Vagina (tissue), 2 donors: ENCODE results near the gene IFNG-AS1.

Source experiments
- CTCF ChIP-seq, 3 experiments: fragments of 450-650 bp in 2 of 3; fragments of 200-600 bp in 1 of 3; sonication (generic) in 1 of 3; IDR thresholded peaks; one replicate each; pipeline ENCODE4 v1.5.1; 2017 to 2019; ENCODE audit warnings: antibody characterized with exemption in 3 of 3, mild to moderate bottlenecking in 2 of 3, moderate library complexity in 2 of 3
- POLR2A ChIP-seq, 2 donors: fragments of 450-650 bp; IDR thresholded peaks; one replicate each; pipeline ENCODE4 v1.6.1; 2017; ENCODE audit warnings: antibody characterized with exemption in 2 of 2, mild to moderate bottlenecking in 2 of 2, moderate library complexity in 2 of 2
- POLR2AphosphoS5 ChIP-seq, 2 donors: sonication (generic); formaldehyde crosslinking; IDR thresholded peaks; one replicate each; pipeline ENCODE4 v1.9.0; 2017; ENCODE audit warnings: antibody characterized with exemption in 2 of 2, mild to moderate bottlenecking in 2 of 2, low read depth in 1 of 2; ENCODE audit not compliant: insufficient read depth in 1 of 2

- TF ChIP-seq POLR2A (IDR thresholded peaks at IDR 0.05) (no peak), CTCF (IDR thresholded peaks at IDR 0.05) (no peak), POLR2AphosphoS5 (IDR thresholded peaks at IDR 0.05; ENCODE audit: insufficient read depth in 1 of 2, low read depth in 1 of 2) (no peak)
These were observed 41.0 kb downstream of the IFNG-AS1 start for GRCh38 chr12:68030248-68030647.
